Measurements from ENCODE around the gene FBXO44.

DNA sequence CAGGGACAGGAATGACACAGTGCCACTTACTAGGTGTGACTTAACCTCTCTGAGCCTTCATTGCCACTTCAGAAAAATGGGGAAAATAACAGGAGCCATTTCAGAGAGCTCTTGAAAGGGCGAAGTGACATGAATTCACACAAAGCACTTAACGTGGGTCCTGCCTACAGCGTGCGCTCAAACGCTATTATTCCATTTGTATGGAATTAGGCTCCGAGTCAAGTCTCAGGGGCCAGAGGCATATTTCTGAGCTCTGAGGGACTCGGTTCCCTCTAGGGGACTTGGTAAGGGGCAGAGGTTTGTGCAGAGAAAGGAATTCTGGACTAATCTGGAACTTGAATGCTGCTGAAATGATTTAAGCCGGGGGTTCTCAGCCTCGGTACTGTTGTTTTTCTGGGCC is 50.9 kb downstream of the FBXO44 start:
- no peak for TF ChIP-seq POLR2A (IDR thresholded peaks at IDR 0.05)
- TF ChIP-seq, protein P1, sequence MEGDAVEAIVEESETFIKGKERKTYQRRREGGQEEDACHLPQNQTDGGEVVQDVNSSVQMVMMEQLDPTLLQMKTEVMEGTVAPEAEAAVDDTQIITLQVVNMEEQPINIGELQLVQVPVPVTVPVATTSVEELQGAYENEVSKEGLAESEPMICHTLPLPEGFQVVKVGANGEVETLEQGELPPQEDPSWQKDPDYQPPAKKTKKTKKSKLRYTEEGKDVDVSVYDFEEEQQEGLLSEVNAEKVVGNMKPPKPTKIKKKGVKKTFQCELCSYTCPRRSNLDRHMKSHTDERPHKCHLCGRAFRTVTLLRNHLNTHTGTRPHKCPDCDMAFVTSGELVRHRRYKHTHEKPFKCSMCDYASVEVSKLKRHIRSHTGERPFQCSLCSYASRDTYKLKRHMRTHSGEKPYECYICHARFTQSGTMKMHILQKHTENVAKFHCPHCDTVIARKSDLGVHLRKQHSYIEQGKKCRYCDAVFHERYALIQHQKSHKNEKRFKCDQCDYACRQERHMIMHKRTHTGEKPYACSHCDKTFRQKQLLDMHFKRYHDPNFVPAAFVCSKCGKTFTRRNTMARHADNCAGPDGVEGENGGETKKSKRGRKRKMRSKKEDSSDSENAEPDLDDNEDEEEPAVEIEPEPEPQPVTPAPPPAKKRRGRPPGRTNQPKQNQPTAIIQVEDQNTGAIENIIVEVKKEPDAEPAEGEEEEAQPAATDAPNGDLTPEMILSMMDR (IDR thresholded peaks at IDR 0.05), result no peak

Measured in adrenal gland (tissue), 5 donors.